Epithelial cell of proximal tubule (primary cell): ENCODE data around the gene QSOX2. TPM values are rescaled to one million over a fixed set of nuclear protein-coding genes. Genes with fewer than 3 reads are reported as not detected.

ENCODE experiments used
- DNase-seq: peaks from one replicate; pipeline ENCODE4 v3.0.0-alpha.2; 2011; ENCODE audit warnings: low read depth
- H3K4me3 ChIP-seq: 2 replicates; pipeline ENCODE4 v1.5.1; 2011; ENCODE audit warnings: low read depth, mild to moderate bottlenecking, low read length
- CTCF ChIP-seq: conservative IDR thresholded peaks from 2 replicates; pipeline ENCODE4 v1.5.1; 2012; ENCODE audit warnings: low read depth, mild to moderate bottlenecking, low read length
- total RNA-seq: library from RNA; depleted of rRNA; stranded (reverse); fragments of >200 nt; gene quantifications from 2 replicates; pipeline ENCODE4 v1.2.3, GENCODE V29; 2015

The QSOX2 gene
- total RNA-seq, 1 donor from 2014 or later: 17.8 TPM

GRCh38 chr9:136228107-136228875, 17.3 kb downstream of the QSOX2 start:
- DNase-seq: no peak
- no peak overlapping the region for H3K4me3 ChIP-seq
- TF ChIP-seq CTCF: no peak

- DNase-seq: no peak
- H3K4me3 ChIP-seq: no peak overlapping the region
- no peak for TF ChIP-seq CTCF
Measured at GRCh38 chr9:136226680-136227407, 18.8 kb downstream of the QSOX2 start.

- TF ChIP-seq CTCF: peak; percentile 90
- no peak for DNase-seq
- H3K4me3 ChIP-seq: no peak overlapping the region
Measured at GRCh38 chr9:136225748-136226679, 19.6 kb downstream of the QSOX2 start.

- no peak overlapping the region for H3K4me3 ChIP-seq
- TF ChIP-seq CTCF: no peak
- no peak for DNase-seq
Measured at GRCh38 chr9:136225366-136225747, 20.3 kb downstream of the QSOX2 start.

GRCh38 chr9:136223871-136224640, 21.6 kb downstream of the QSOX2 start:
- no peak for DNase-seq
- TF ChIP-seq CTCF: no peak
- no peak overlapping the region for H3K4me3 ChIP-seq

GRCh38 chr9:136222906-136223285, 22.7 kb downstream of the QSOX2 start:
- no peak overlapping the region for H3K4me3 ChIP-seq
- DNase-seq: no peak
- TF ChIP-seq CTCF: no peak
